Epithelial cell of esophagus (primary cell): ENCODE data around the gene SMIM11.
A peak's percentile ranks its signal among the peaks of the same experiment; 100 is the strongest.

Source experiments
- DNase-seq: peaks from one replicate; pipeline ENCODE4 v3.0.0; 2010; ENCODE audit warnings: low read depth
- H3K4me3 ChIP-seq: 2 replicates; pipeline ENCODE4 v1.5.1; 2011; ENCODE audit warnings: mild to moderate bottlenecking, low read length, control low read depth
- TF ChIP-seq, protein P1 (sequence below): IDR thresholded peaks from 2 replicates; pipeline ENCODE4 v1.5.1; 2011; ENCODE audit warnings: low read depth, mild to moderate bottlenecking, low read length, control low read depth, inconsistent platforms; ENCODE audit not compliant: insufficient read depth; ENCODE audit errors: missing control alignments

SMIM11 gene

DNA sequence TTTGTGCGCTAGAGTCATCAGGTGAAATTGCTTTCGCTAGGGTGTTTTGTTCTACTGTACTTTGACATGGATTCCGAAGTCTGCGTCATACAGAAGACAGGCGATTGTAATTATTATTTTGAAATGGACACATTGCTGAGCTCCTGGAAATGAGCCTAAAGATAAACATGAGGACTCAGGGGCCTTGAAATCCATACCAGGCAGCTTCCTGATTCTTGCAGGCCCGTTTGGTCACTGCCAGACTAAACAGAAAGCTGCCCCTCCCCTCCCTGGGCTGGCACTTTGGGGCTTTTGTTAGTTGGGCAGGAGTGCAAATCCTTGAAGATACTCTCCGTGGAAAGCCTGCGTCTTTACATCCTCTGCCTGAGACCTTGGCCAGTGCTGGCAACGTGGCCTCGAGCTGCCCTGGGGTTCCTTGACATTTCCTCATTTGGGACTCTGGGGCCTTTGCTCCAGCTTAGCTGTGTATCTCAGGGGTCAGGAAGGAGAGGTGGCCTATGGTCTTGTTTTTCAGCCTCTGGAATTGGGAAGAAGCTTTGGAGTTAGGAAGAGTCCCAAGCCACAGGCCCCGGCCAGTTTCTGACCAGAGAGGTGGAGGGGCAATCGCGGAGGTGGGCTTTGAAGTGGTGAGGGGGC is 38.4 kb upstream of the SMIM11 start:
- no peak overlapping the region for H3K4me3 ChIP-seq
- TF ChIP-seq, protein P1, sequence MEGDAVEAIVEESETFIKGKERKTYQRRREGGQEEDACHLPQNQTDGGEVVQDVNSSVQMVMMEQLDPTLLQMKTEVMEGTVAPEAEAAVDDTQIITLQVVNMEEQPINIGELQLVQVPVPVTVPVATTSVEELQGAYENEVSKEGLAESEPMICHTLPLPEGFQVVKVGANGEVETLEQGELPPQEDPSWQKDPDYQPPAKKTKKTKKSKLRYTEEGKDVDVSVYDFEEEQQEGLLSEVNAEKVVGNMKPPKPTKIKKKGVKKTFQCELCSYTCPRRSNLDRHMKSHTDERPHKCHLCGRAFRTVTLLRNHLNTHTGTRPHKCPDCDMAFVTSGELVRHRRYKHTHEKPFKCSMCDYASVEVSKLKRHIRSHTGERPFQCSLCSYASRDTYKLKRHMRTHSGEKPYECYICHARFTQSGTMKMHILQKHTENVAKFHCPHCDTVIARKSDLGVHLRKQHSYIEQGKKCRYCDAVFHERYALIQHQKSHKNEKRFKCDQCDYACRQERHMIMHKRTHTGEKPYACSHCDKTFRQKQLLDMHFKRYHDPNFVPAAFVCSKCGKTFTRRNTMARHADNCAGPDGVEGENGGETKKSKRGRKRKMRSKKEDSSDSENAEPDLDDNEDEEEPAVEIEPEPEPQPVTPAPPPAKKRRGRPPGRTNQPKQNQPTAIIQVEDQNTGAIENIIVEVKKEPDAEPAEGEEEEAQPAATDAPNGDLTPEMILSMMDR, result no peak
- peak; percentile 45 for DNase-seq

DNA sequence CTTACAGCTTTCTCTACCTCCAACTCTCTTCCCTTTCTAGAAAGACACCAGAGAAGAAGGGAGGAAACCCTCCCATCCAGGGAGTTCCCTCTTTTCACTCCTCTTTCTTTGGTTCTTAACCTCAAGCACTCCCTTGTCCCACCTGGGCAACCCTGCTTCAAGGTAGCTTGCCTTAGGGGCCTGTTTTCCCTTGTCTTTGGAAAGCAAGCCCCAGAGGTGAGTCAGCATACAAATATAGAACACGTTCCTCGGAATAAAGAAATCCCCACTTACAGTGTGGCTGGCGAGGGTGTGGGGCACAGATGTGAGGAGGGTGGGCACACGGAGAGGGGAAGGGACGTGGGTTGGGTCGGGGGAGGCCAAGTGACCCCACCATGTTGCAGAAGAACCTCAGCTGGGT is 37.6 kb upstream of the SMIM11 start:
- TF ChIP-seq, protein P1, result no peak
- H3K4me3 ChIP-seq, result no peak overlapping the region
- DNase-seq, result peak; percentile 51

DNA sequence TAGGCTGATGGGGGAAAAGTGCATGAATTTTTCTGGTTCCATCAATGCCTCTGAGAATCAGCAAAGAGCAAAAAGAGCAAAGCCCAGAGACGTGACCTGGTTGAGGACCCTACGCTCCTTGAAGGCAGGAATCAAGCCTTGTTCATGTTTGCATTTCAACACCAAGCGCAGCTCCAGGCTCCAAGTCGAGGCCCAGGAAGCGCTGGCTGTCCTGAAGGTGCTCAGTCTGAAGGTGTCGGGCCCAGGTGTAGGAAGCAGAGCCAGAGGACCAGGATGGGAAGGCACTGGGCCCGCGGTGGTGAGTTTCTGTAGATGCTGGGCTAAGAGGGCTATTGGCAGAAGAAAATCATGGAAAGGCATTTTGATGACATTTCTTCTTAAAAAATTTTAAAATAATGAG is 37.1 kb upstream of the SMIM11 start:
- no peak for DNase-seq
- TF ChIP-seq, protein P1, result no peak
- H3K4me3 ChIP-seq, result no peak overlapping the region

DNA sequence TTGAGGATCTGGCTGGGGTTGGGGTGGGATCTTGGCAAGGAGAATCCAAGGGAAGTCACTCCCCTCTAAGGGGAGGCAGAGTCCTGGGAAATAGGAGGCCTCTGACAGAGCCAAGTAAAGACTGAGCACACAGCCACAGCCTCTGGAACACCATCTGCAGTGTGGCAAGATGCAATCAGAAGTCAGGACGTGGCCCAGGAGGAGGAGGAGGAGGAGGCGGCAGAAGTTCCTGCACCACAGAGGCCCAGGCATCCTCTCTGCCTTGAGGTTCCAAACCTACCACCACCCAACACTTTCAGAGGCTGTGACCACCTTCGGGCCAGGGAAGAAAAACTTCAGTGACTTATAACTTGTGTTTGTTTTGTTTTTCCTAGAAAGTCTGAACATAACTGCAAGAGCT is 35.2 kb upstream of the SMIM11 start:
- TF ChIP-seq, protein P1, result no peak

DNA sequence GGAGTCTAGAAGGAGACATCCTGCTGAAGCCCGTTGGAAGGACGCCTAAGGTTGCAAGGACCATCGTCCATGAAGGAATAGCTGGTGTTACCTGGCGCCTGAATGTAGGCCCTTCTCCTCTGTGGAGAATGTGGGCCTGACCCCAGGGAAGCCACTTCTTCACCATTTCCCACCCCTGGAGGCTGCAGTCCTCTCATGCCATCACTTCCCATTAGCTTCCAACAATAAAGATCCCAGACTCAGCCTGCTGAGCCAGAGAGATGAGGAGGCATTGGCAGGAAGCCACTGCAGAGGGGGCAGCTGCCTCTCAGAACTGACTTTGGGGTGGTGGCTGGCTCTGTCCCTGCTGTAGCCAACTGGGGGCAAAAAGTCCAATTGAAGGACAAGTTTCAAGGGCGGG is 32.8 kb upstream of the SMIM11 start:
- DNase-seq, result no peak
- TF ChIP-seq, protein P1, result no peak
- H3K4me3 ChIP-seq, result no peak overlapping the region

More for the DNA sequence above, 35.2 kb upstream of the SMIM11 start:
- no peak for DNase-seq
- H3K4me3 ChIP-seq, result no peak overlapping the region

DNA sequence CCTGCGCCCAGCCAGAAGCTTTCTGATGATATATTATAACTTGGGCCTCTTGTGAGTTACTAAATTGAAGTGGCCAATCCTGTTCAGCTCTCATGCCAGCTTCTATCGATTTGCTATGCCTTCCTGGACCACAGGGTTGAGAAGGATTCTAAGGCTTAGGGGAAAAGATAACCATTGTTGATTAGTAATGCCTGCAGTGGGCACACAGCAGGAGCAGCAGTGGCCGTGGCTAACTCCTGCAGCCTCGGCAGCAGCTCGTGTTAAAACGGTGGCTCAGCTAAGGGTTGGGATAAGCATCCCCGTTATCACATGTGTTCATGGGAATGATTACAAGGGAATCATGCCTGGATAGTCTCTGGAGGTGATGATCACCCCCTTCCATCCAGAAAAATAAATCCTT is 32.0 kb upstream of the SMIM11 start:
- TF ChIP-seq, protein P1, result no peak

DNA sequence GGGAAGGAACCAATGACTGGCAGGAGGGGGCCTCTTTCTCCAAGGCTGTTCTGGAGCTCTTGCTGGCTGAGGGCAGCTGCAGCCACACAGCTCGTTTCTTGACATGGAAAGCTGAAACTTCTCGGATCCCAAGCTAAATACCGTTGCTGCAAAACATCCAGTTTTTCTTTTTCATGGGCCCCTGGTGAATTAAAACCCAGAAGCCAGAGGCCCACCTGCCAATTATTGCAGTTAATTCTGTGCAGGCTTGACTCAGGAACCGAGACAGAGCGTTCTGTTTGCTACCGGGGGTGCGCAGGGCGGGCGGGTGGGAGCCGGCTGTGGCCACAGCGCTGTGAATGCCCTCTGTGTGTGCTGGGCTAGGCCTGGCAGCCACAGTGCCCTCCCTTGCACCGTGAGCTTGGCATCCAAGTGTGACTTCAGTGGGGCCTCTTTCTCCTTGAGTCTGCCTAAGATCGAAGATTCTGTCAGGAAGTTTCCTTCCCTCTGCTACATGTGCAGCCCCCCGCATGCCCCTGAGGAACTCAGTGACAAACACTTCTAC is 31.4 kb upstream of the SMIM11 start:
- DNase-seq, result no peak
- no peak overlapping the region for H3K4me3 ChIP-seq
- TF ChIP-seq, protein P1, result no peak

More for the DNA sequence above, 32.0 kb upstream of the SMIM11 start:
- no peak for DNase-seq
- H3K4me3 ChIP-seq, result no peak overlapping the region
